ENCODE measurements around the gene AOAH.

Gene AOAH

DNA sequence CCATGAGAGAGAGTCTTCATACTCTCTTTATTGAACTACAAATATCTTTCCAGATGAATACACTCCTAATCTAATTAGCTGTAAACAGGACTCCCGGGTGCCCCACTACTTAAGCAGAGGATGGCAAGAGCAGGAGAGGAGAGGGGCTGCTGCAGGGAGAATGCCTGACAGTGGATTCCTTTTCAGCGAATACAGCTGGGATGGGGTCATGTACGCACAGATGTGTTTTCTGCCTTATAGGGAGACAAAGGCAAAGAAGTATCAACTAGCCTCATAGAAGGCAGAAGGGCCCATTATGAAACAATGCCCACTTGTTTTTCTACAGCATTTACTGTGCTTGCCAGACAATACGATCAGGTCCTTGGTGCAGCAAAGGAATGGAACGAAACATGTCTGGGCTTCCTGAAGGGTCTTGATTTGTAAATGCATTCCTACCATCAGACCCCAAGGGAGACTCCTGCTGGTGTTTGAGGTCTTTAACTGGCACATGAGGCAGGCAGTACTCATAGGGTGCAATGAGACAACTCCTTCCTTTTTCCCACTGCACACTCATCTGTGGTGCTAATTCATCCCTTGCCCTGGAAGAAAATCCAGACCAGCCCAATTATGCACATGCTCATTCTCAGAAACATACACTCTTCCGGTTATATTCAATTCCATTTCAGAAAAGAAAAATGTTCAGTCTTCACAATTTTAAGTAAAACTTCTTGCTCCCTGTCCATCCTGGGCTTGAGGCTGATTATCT is 117.1 kb downstream of the AOAH start:
- Histone ChIP-seq H3K4me3 (ENCODE audit: insufficient read depth, low read depth, low read length, poor library complexity, severe bottlenecking) (no peak overlapping the region), H3K27me3 (replicated peaks; ENCODE audit: control insufficient read depth, insufficient read depth, low read length, poor library complexity, severe bottlenecking) (no peaks in the 10 kb centered on the region), H3K4me1 (ENCODE audit: control insufficient read depth, insufficient read depth, low read length, poor library complexity, severe bottlenecking) (no peaks in the 10 kb centered on the region), H3K36me3 (ENCODE audit: control insufficient read depth, insufficient read depth, low read length) (no peaks in the 10 kb centered on the region), H3K27ac (ENCODE audit: insufficient read depth, low read length, poor library complexity, severe bottlenecking) (no peak overlapping the region), H3K9me3 (ENCODE audit: control insufficient read depth, low read length) (no peaks in the 10 kb centered on the region)
- DNase-seq: no peak

DNA sequence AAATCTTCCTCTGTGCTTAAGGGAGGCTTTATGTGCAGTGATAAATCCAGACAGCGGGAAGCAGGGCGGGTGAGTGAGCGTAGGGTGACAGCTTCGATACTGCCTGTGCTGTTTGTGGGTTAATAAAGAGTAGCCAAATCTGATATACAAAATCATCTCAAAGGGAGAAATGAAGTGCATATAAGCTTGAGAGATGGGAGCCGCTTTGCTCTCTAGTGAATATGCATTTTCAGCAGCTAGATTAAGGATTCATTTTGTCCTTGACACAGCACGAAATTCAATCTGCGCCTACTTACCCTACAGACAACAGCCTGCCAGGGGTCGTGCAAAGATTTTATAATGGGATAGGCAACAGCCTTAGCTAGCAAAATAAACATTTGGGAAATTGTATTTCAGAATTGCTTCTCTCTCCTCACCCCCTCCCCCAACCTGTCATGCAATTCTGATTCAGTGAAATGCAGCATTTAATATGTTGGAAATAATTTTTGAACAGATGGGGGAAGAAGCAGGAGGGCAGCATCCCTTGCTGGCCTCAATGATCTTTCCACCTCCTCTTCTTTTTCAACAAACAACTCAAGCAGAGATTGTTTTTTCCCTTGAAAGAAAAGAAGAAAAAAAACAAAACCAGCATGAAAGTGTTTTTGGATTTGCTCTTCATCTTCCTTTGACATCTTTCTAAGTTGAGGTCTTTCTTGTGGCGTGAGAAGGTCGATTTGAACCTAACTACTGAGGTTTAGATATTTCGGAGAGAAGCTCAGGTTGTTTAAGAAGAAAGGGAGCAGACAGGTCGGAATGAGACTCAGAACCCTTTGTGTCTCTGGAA is 117.9 kb downstream of the AOAH start:
- no peak overlapping the region for H3K4me3 ChIP-seq (ENCODE audit: insufficient read depth, low read depth, low read length, poor library complexity, severe bottlenecking)
- no peak for DNase-seq
- no peak overlapping the region for H3K27ac ChIP-seq (ENCODE audit: insufficient read depth, low read length, poor library complexity, severe bottlenecking)
- no peaks in the 10 kb centered on the region for H3K27me3 ChIP-seq (replicated peaks; ENCODE audit: control insufficient read depth, insufficient read depth, low read length, poor library complexity, severe bottlenecking)
- H3K36me3 ChIP-seq (ENCODE audit: control insufficient read depth, insufficient read depth, low read length): no peaks in the 10 kb centered on the region
- H3K9me3 ChIP-seq (ENCODE audit: control insufficient read depth, low read length): no peaks in the 10 kb centered on the region
- H3K4me1 ChIP-seq (ENCODE audit: control insufficient read depth, insufficient read depth, low read length, poor library complexity, severe bottlenecking): no peaks in the 10 kb centered on the region

DNA sequence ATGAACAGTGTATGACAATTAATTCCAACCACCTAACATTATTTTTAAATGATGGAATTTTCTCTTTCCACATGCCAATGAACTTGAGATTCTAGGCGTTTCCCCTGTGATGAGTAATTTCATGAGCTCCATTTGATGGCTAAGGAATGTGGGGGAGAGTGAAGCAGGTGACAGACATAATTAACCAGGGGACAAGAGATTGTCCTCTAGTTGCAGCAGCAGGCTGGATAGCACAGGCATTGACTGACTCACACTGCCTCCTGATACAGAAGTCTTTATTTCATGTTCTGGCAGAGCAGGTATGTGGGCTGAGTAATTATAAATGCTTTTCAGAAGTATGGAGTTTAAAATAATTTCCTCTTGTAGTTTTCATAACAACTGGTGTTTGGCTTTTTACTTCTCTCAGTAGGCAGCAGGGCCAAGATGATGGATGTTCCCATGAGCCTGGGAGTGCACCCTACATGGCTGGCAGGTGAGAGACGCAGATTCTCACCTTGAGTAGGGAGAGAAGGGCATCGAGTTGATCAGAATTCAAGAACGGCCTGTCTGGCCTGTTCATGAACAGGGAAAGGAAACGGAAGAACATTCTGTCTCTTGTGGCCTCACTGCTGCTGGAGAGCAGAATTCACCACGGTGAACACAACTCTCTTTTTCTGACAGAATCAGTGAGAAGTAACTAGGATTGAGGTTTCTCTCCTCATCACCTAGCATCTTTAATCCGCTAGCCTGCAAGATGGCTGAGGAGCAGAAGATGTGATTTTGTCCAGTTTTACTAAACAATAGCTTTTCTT is 118.8 kb downstream of the AOAH start:
- Histone ChIP-seq H3K9me3 (ENCODE audit: control insufficient read depth, low read length) (no peaks in the 10 kb centered on the region), H3K4me1 (ENCODE audit: control insufficient read depth, insufficient read depth, low read length, poor library complexity, severe bottlenecking) (no peaks in the 10 kb centered on the region), H3K36me3 (ENCODE audit: control insufficient read depth, insufficient read depth, low read length) (no peaks in the 10 kb centered on the region), H3K27ac (ENCODE audit: insufficient read depth, low read length, poor library complexity, severe bottlenecking) (no peak overlapping the region), H3K4me3 (ENCODE audit: insufficient read depth, low read depth, low read length, poor library complexity, severe bottlenecking) (no peak overlapping the region), H3K27me3 (replicated peaks; ENCODE audit: control insufficient read depth, insufficient read depth, low read length, poor library complexity, severe bottlenecking) (no peaks in the 10 kb centered on the region)
- no peak for DNase-seq

DNA sequence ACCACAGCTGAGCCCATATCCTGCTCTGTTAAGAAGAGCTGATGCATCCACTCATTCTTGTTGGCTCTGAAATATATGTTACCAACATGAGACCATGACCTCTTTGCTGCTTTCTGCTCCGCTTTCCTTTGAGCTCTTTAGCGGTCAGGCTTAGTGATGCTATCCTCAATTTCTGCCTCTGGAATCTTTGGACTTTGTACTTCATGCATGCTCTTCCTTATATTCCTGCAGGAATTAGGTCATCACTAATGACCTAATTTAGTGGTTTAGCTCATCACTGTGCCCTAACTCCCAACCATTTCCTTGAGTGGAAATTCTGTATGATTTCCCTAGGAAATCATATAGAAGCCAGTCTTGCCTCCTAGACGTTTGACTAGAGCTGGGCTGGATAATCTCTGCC is 119.5 kb downstream of the AOAH start:
- DNase-seq: no peak
- Histone ChIP-seq H3K9me3 (ENCODE audit: control insufficient read depth, low read length) (no peaks in the 10 kb centered on the region), H3K36me3 (ENCODE audit: control insufficient read depth, insufficient read depth, low read length) (no peaks in the 10 kb centered on the region), H3K4me1 (ENCODE audit: control insufficient read depth, insufficient read depth, low read length, poor library complexity, severe bottlenecking) (no peaks in the 10 kb centered on the region), H3K27ac (ENCODE audit: insufficient read depth, low read length, poor library complexity, severe bottlenecking) (no peak overlapping the region), H3K27me3 (replicated peaks; ENCODE audit: control insufficient read depth, insufficient read depth, low read length, poor library complexity, severe bottlenecking) (no peaks in the 10 kb centered on the region), H3K4me3 (ENCODE audit: insufficient read depth, low read depth, low read length, poor library complexity, severe bottlenecking) (no peak overlapping the region)

DNA sequence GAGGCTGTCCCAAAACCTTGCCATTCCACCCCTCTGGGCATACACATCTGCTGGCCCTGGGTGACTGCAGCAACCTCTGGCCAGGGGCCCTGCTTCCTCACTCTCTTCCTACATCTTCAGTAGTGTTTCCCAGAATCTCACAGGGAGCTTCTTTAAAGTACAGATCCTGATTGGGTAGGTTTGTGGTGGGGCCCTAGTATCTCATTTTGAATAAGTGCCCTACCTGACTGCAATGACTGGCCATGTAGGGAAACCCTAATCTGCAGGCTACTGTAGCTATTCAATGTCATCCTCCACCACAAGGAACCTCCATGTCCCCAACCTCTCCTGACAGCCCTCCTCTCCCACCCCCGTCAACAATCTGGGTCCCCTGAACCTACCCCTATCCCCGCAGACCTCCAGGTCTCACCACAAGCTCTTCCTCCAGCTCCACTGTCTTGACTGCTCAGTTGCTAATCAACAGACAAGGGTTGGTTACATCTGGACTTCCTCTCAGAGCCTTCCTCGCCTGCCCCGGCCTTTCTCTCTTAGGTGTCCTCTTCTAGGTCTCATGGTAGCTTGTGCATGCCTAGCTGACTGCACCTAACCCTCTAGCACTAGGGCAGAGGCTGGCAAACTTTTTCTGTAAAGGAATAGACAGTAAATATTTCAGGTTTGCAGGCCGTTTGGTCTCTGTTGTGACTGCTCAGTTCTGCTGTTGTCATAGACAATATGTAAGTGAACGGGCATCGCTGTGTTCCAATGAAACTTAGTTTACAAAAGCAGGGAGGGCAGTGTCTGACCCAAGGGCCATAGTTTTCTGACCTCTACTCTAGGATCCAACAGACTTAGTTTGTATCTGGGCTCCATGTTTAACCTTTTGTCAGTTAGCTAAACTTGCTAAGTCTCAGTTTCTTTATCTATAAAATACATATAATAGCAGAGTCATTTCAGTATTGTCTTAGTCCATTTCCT is 121.1 kb downstream of the AOAH start:
- Histone ChIP-seq H3K36me3 (ENCODE audit: control insufficient read depth, insufficient read depth, low read length) (no peaks in the 10 kb centered on the region), H3K27ac (ENCODE audit: insufficient read depth, low read length, poor library complexity, severe bottlenecking) (no peak overlapping the region), H3K4me1 (ENCODE audit: control insufficient read depth, insufficient read depth, low read length, poor library complexity, severe bottlenecking) (no peaks in the 10 kb centered on the region), H3K9me3 (ENCODE audit: control insufficient read depth, low read length) (no peaks in the 10 kb centered on the region), H3K4me3 (ENCODE audit: insufficient read depth, low read depth, low read length, poor library complexity, severe bottlenecking) (no peak overlapping the region), H3K27me3 (replicated peaks; ENCODE audit: control insufficient read depth, insufficient read depth, low read length, poor library complexity, severe bottlenecking) (no peaks in the 10 kb centered on the region)
- no peak for DNase-seq

DNA sequence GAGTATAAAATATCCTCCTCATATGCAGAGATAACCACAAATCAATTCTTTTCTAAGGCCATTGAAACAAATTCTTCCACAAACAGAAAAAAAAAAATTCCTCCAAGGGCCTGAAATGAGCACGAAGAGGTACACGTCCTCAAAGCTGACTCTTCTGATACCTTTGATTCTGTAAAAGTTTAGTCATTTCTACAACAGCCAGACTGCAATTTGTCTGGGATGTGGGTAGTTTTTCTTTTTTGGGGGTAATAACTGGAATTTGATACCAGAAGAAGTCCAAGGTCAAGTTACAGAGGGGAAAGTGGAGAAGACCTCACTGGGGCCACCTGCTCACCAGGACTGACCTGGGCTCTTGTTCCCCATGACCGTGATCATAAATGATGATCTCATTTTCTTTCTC is 121.8 kb downstream of the AOAH start:
- H3K4me1 ChIP-seq (ENCODE audit: control insufficient read depth, insufficient read depth, low read length, poor library complexity, severe bottlenecking): no peaks in the 10 kb centered on the region
- no peak overlapping the region for H3K27ac ChIP-seq (ENCODE audit: insufficient read depth, low read length, poor library complexity, severe bottlenecking)
- H3K9me3 ChIP-seq (ENCODE audit: control insufficient read depth, low read length): no peaks in the 10 kb centered on the region
- H3K4me3 ChIP-seq (ENCODE audit: insufficient read depth, low read depth, low read length, poor library complexity, severe bottlenecking): no peak overlapping the region
- no peaks in the 10 kb centered on the region for H3K36me3 ChIP-seq (ENCODE audit: control insufficient read depth, insufficient read depth, low read length)
- DNase-seq: no peak
- H3K27me3 ChIP-seq (replicated peaks; ENCODE audit: control insufficient read depth, insufficient read depth, low read length, poor library complexity, severe bottlenecking): no peaks in the 10 kb centered on the region

DNA sequence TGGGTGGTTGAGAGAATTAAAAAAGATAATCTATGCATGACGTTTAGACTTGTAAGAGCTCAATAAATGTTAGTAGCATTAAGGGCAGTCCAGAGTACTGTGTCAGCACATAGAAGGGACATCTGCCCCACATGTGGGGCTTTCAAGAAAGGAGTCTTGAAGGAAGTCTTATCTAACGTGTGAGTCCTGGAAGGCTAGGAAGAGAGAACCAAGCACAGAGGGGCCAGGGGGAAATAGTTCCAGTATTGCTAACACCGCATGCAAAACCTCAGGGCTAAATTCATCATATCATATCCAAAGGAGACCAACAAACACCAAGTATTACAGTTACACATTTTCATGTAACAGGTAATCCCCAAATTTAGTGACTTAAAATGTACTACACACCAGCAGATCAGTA is 122.7 kb downstream of the AOAH start:
- Histone ChIP-seq H3K4me1 (ENCODE audit: control insufficient read depth, insufficient read depth, low read length, poor library complexity, severe bottlenecking) (no peaks in the 10 kb centered on the region), H3K36me3 (ENCODE audit: control insufficient read depth, insufficient read depth, low read length) (no peaks in the 10 kb centered on the region), H3K27me3 (replicated peaks; ENCODE audit: control insufficient read depth, insufficient read depth, low read length, poor library complexity, severe bottlenecking) (no peaks in the 10 kb centered on the region), H3K9me3 (ENCODE audit: control insufficient read depth, low read length) (no peaks in the 10 kb centered on the region), H3K27ac (ENCODE audit: insufficient read depth, low read length, poor library complexity, severe bottlenecking) (no peak overlapping the region), H3K4me3 (ENCODE audit: insufficient read depth, low read depth, low read length, poor library complexity, severe bottlenecking) (no peak overlapping the region)
- DNase-seq: no peak

DNA sequence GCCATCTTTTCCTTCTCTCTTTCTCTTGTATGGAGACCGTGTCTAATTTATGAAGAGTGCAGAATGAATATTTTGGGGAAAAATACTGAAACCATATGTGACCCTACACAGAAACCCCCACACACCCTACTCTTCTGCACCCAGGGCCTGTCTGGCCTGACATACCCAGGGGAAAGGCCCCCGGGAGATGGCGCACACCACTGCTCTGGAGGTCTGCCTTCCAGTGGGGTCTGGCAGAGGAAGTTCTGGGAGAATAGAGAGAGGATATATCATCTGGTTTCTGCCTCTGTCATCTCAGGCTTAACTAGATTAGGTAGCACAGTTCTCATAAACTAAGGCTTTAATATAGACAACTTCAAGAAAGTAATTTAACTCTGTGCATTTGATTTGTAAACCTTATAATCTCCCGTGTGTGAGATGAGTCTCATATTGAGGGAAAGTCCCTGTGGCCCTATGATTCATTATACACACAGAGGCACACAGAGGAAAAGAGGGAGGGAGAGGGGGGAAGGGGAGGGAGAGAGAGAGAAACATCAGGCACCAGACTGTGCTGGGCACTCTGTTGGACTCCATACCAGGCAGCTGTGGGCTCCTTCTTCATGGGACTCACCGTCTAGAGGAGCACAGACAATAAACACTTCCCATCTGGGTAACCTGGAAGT is 123.3 kb downstream of the AOAH start:
- H3K27ac ChIP-seq (ENCODE audit: insufficient read depth, low read length, poor library complexity, severe bottlenecking): no peak overlapping the region
- no peaks in the 10 kb centered on the region for H3K4me1 ChIP-seq (ENCODE audit: control insufficient read depth, insufficient read depth, low read length, poor library complexity, severe bottlenecking)
- no peaks in the 10 kb centered on the region for H3K36me3 ChIP-seq (ENCODE audit: control insufficient read depth, insufficient read depth, low read length)
- no peak for DNase-seq
- no peaks in the 10 kb centered on the region for H3K9me3 ChIP-seq (ENCODE audit: control insufficient read depth, low read length)
- no peak overlapping the region for H3K4me3 ChIP-seq (ENCODE audit: insufficient read depth, low read depth, low read length, poor library complexity, severe bottlenecking)
- no peaks in the 10 kb centered on the region for H3K27me3 ChIP-seq (replicated peaks; ENCODE audit: control insufficient read depth, insufficient read depth, low read length, poor library complexity, severe bottlenecking)

DNA sequence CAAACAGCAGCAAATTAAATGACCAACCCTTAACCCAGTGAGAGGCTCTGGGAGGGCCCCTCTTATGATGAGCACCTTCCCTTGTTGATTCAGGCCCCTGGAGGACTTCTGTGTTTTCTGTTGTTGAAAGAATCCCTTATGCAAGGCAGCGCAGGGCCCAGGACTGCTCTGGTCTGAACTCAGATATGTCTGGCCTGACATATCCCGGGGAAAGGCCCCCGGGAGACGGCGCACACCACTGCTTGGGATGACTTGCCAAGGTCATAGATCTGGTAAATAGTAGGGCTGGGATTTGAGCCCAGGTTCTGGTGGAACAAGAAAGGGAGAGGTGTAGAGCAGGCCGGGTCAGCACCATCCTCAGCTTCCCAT is 124.0 kb downstream of the AOAH start:
- Histone ChIP-seq H3K27ac (ENCODE audit: insufficient read depth, low read length, poor library complexity, severe bottlenecking) (no peak overlapping the region), H3K36me3 (ENCODE audit: control insufficient read depth, insufficient read depth, low read length) (no peaks in the 10 kb centered on the region), H3K4me1 (ENCODE audit: control insufficient read depth, insufficient read depth, low read length, poor library complexity, severe bottlenecking) (no peaks in the 10 kb centered on the region), H3K27me3 (replicated peaks; ENCODE audit: control insufficient read depth, insufficient read depth, low read length, poor library complexity, severe bottlenecking) (no peaks in the 10 kb centered on the region), H3K9me3 (ENCODE audit: control insufficient read depth, low read length) (no peaks in the 10 kb centered on the region), H3K4me3 (ENCODE audit: insufficient read depth, low read depth, low read length, poor library complexity, severe bottlenecking) (no peak overlapping the region)
- no peak for DNase-seq

All from effector memory CD4-positive, alpha-beta T cell (primary cell).